H1 (cell line): Measurements from ENCODE around the gene INPP5K. TPM values are rescaled to one million over a fixed set of nuclear protein-coding genes. Genes with fewer than 3 reads are reported as not detected.

Source experiments
- CBX5 ChIP-seq: fragments of 300-800, 300-1000 bp; sonication (generic); IDR thresholded peaks from 2 replicates; pipeline ENCODE4 v1.7.1; 2016; ENCODE audit warnings: antibody characterized with exemption, low read length, low read depth
- CTBP2 ChIP-seq: IDR thresholded peaks from 2 replicates; pipeline ENCODE4 v1.7.0; 2011; ENCODE audit warnings: borderline replicate concordance, mild to moderate bottlenecking, moderate library complexity, mixed read lengths, low read length; ENCODE audit not compliant: insufficient read depth, insufficient read length
- EGR1 ChIP-seq: IDR thresholded peaks from 2 replicates; pipeline ENCODE4 v1.6.1; 2011; ENCODE audit warnings: low read depth, low read length, borderline replicate concordance
- HDAC2 ChIP-seq, 2 experiments: fragments of 300-600 bp in 1 of 2; sonication (generic) in 1 of 2; IDR thresholded peaks; 2 replicates each; pipeline ENCODE4 v1.6.1; 2011 to 2012; ENCODE audit warnings: low read depth in 2 of 2, low read length in 2 of 2, mild to moderate bottlenecking in 2 of 2, moderate library complexity in 2 of 2, borderline replicate concordance in 1 of 2, inconsistent platforms in 1 of 2
- HDAC6 ChIP-seq: IDR thresholded peaks from one replicate; pipeline ENCODE4 v1.7.1; 2012; ENCODE audit warnings: low read depth, mild to moderate bottlenecking, inconsistent platforms, low read length, moderate library complexity
- KDM5A ChIP-seq: fragments of 200-600 bp; IDR thresholded peaks from 2 replicates; pipeline ENCODE4 v1.7.1; 2012; ENCODE audit warnings: mild to moderate bottlenecking, low read length, inconsistent platforms, mixed read lengths
- RNF2 ChIP-seq: fragments of 200-900, 300-1000 bp; sonication (generic); IDR thresholded peaks from 2 replicates; pipeline ENCODE4 v1.7.1; 2016; ENCODE audit warnings: borderline replicate concordance, low read depth, mild to moderate bottlenecking, antibody characterized with exemption, low read length; ENCODE audit not compliant: poor library complexity, severe bottlenecking; ENCODE audit errors: missing control alignments
- TAF1 ChIP-seq: IDR thresholded peaks from 2 replicates; pipeline ENCODE4 v1.6.1; 2011; ENCODE audit warnings: mild to moderate bottlenecking, low read depth, low read length
- TBP ChIP-seq: IDR thresholded peaks from 2 replicates; pipeline ENCODE4 v1.6.1; 2011; ENCODE audit warnings: low read depth, low read length, improper control_type of control experiment
- polyA plus RNA-seq, 7 experiments: library from polyadenylated mRNA; depleted of rRNA in 3 of 7; stranded (reverse) in 5 of 7; unstranded in 2 of 7; fragments of >200 nt in 5 of 7; fragments of 200-250 nt in 2 of 7; gene quantifications; 1 replicate in 5 of 7; 2 replicates in 1 of 7; 4 replicates in 1 of 7; pipeline versions ENCODE4 v1.2.1 to v1.2.3, GENCODE V29; 2011 to 2013; ENCODE audit warnings: missing spikeins in 2 of 7, mixed read lengths in 2 of 7
- total RNA-seq: library from RNA; stranded (reverse); fragmentation: NEBNext Ultra II Directional; extraction: Animal tissue kit (Norgen Biotek cat#: 25700); gene quantifications from 2 replicates; pipeline ENCODE4 v1.2.1, GENCODE V29; 2021

Gene INPP5K
- total and polyA plus RNA-seq, 2 of the 8 experiments (the other 6 are each of a cell fraction or from before 2014, with no cell fraction given) = 21.0 to 24.1 TPM

GRCh38 chr17:1555651-1556471 lies 39.4 kb upstream of the INPP5K start (continued):
- TF ChIP-seq RNF2 = no peak
- TF ChIP-seq EGR1 = no peak
- TF ChIP-seq KDM5A = no peak
- no peak for TF ChIP-seq HDAC2 (IDR thresholded peaks at IDR 0.05; ENCODE audit: borderline replicate concordance in 1 of 2, low read depth in 2 of 2, low read length in 2 of 2)
- TF ChIP-seq HDAC6 = no peak
- TF ChIP-seq TAF1 = no peak
- no peak for TF ChIP-seq CBX5
- TF ChIP-seq TBP = no peak
- TF ChIP-seq CTBP2 = no peak
- TF ChIP-seq, all 59 proteins: peak for 0
